CD4-positive, CD25-positive, alpha-beta regulatory T cell (primary cell): ENCODE data around the gene ZNF574. TPM values are rescaled to one million over a fixed set of nuclear protein-coding genes. Genes with fewer than 3 reads are reported as not detected.

ENCODE experiments used
- ATAC-seq, 2 donors: fragments of 150-1000 bp; cut with Tn5 transposase; one replicate each; pipeline ENCODE4 v1.10.0; 2021; ENCODE audit warnings: low read depth in 2 of 2, moderate number of reproducible peaks in 2 of 2, moderate library complexity in 1 of 2
- DNase-seq, 3 donors: peaks; one replicate each; pipeline versions ENCODE4 v3.0.0 to v3.0.0-alpha.2; 2012 to 2022; ENCODE audit warnings: mixed read lengths in 1 of 3
- H3K27ac ChIP-seq: one replicate; pipeline ENCODE4 v1.7.0; 2013; ENCODE audit warnings: mild to moderate bottlenecking, low read length; ENCODE audit not compliant: insufficient read depth, poor library complexity, severe bottlenecking
- H3K27me3 ChIP-seq: one replicate; pipeline ENCODE4 v1.7.0; 2013; ENCODE audit warnings: low read length; ENCODE audit not compliant: control insufficient read depth, insufficient read depth
- H3K36me3 ChIP-seq: one replicate; pipeline ENCODE4 v1.7.0; 2013; ENCODE audit warnings: mild to moderate bottlenecking, low read length, moderate library complexity; ENCODE audit not compliant: control insufficient read depth, insufficient read depth
- H3K4me1 ChIP-seq: 2 replicates; pipeline ENCODE4 v1.7.0; 2013; ENCODE audit warnings: mild to moderate bottlenecking, low read length; ENCODE audit not compliant: insufficient read depth, control insufficient read depth, poor library complexity, severe bottlenecking
- H3K4me3 ChIP-seq: one replicate; pipeline ENCODE4 v1.7.0; 2013; ENCODE audit warnings: low read depth, mild to moderate bottlenecking, low read length, moderate library complexity
- H3K9me3 ChIP-seq, 2 experiments: 1 replicate in 1 of 2; 2 replicates in 1 of 2; pipeline ENCODE4 v1.7.0; 2013; ENCODE audit warnings: low read length in 2 of 2, mild to moderate bottlenecking in 1 of 2, moderate library complexity in 1 of 2; ENCODE audit not compliant: control insufficient read depth in 2 of 2
- H3K27ac Mint-ChIP-seq, 3 donors: one replicate each; pipeline ENCODE4 v1.8.0; 2020 to 2022; ENCODE audit warnings: mild to moderate bottlenecking in 3 of 3, mixed read lengths in 3 of 3, moderate library complexity in 2 of 3
- H3K27me3 Mint-ChIP-seq: one replicate; pipeline ENCODE4 v1.8.0; 2022; ENCODE audit warnings: mild to moderate bottlenecking, mixed read lengths
- H3K36me3 Mint-ChIP-seq: one replicate; pipeline ENCODE4 v1.8.0; 2020; ENCODE audit warnings: mixed read lengths
- H3K4me1 Mint-ChIP-seq, 4 donors: one replicate each; pipeline ENCODE4 v1.8.0; 2020 to 2022; ENCODE audit warnings: mixed read lengths in 4 of 4, mild to moderate bottlenecking in 1 of 4
- H3K4me3 Mint-ChIP-seq, 4 donors: one replicate each; pipeline ENCODE4 v1.8.0; 2020 to 2022; ENCODE audit warnings: mild to moderate bottlenecking in 4 of 4, mixed read lengths in 4 of 4, moderate library complexity in 3 of 4
- H3K9me3 Mint-ChIP-seq, 7 donors: one replicate each; pipeline ENCODE4 v1.8.0; 2020 to 2022; ENCODE audit warnings: mixed read lengths in 7 of 7, mild to moderate bottlenecking in 3 of 7, moderate library complexity in 2 of 7
- polyA plus RNA-seq, 4 donors: library from polyadenylated mRNA; unstranded; fragments of 300-500 nt; fragmentation: Illumina TruSeq; gene quantifications; one replicate each; pipeline ENCODE4 v1.2.3, GENCODE V29; 2021
- total RNA-seq: library from RNA; stranded (reverse); gene quantifications from one replicate; pipeline ENCODE4 v1.2.3, GENCODE V29; 2022

The ZNF574 gene
- total and polyA plus RNA-seq, 5 donors from 2014 or later: 10.7 to 24.0 (median 17.8) TPM

GRCh38 chr19:42052241-42052863 lies 23.6 kb upstream of the ZNF574 start:
- Mint-ChIP-seq H3K27ac (no peak overlapping the region), H3K4me3 (no peak overlapping the region), H3K4me1 (peaks cover 0 to 11% (median 4%) of the 10 kb centered on the region in 4 donors), H3K36me3 (no peaks in the 10 kb centered on the region), H3K9me3 (peaks cover 0 to 1% (median 0%) of the 10 kb centered on the region in 7 donors), H3K27me3 (no peaks in the 10 kb centered on the region)
- Histone ChIP-seq H3K9me3 (no peaks in the 10 kb centered on the region), H3K27ac (no peak overlapping the region), H3K36me3 (no peaks in the 10 kb centered on the region), H3K4me1 (no peaks in the 10 kb centered on the region), H3K4me3 (no peak overlapping the region), H3K27me3 (no peaks in the 10 kb centered on the region)
- ATAC-seq (no peak), DNase-seq (no peak)

GRCh38 chr19:42053037-42053935 lies 22.7 kb upstream of the ZNF574 start:
- Mint-ChIP-seq H3K4me3 (no peak overlapping the region), H3K36me3 (no peaks in the 10 kb centered on the region), H3K4me1 (peaks cover 0 to 11% (median 4%) of the 10 kb centered on the region in 4 donors), H3K27me3 (no peaks in the 10 kb centered on the region), H3K9me3 (peaks cover 0 to 1% (median 0%) of the 10 kb centered on the region in 7 donors), H3K27ac (no peak overlapping the region)
- ATAC-seq: no peak
- Histone ChIP-seq H3K4me1 (no peaks in the 10 kb centered on the region), H3K27ac (no peak overlapping the region), H3K36me3 (no peaks in the 10 kb centered on the region), H3K9me3 (no peaks in the 10 kb centered on the region), H3K4me3 (no peak overlapping the region), H3K27me3 (no peaks in the 10 kb centered on the region)
- DNase-seq: no peak

GRCh38 chr19:42054205-42054604 lies 21.8 kb upstream of the ZNF574 start:
- ATAC-seq (peak in 1 of 2 donors; percentile 11), DNase-seq (no peak)
- Histone ChIP-seq H3K27me3 (no peaks in the 10 kb centered on the region), H3K27ac (no peak overlapping the region), H3K4me1 (no peaks in the 10 kb centered on the region), H3K36me3 (no peaks in the 10 kb centered on the region), H3K9me3 (no peaks in the 10 kb centered on the region), H3K4me3 (no peak overlapping the region)
- Mint-ChIP-seq H3K27ac (no peak overlapping the region), H3K4me1 (peaks cover 0 to 8% (median 2%) of the 10 kb centered on the region in 4 donors), H3K9me3 (peaks cover 0 to 1% (median 0%) of the 10 kb centered on the region in 7 donors), H3K4me3 (no peak overlapping the region), H3K27me3 (no peaks in the 10 kb centered on the region), H3K36me3 (no peaks in the 10 kb centered on the region)

DNA sequence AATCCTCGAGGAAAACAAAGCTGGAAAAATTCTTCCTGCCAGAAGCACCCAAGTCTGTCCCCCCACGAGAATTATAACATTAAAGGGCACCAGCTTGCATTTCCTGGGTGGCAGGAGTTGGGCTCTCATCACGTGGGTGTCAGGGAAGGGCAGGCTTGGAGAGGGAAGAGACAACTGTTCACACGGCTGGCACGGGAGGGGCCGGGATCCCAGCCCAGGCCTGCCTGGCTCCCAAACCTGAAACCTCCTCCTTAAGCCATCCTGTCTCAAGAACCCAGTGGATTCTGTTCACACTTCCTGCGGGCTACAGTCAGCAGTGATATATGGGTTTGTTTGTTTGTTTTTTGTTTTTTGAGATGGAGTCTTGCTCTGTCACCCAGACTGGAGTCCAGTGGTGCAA lies 18.1 kb upstream of the ZNF574 start:
- Mint-ChIP-seq H3K9me3 (peaks cover 0 to 1% (median 0%) of the 10 kb centered on the region in 7 donors), H3K27ac (no peak overlapping the region), H3K4me1 (peaks cover 0 to 4% (median 0%) of the 10 kb centered on the region in 4 donors), H3K27me3 (no peaks in the 10 kb centered on the region), H3K4me3 (no peak overlapping the region), H3K36me3 (no peaks in the 10 kb centered on the region)
- Histone ChIP-seq H3K36me3 (no peaks in the 10 kb centered on the region), H3K27ac (no peak overlapping the region), H3K4me3 (no peak overlapping the region), H3K27me3 (no peaks in the 10 kb centered on the region), H3K9me3 (no peaks in the 10 kb centered on the region), H3K4me1 (no peaks in the 10 kb centered on the region)
- ATAC-seq (no peak), DNase-seq (no peak)

DNA sequence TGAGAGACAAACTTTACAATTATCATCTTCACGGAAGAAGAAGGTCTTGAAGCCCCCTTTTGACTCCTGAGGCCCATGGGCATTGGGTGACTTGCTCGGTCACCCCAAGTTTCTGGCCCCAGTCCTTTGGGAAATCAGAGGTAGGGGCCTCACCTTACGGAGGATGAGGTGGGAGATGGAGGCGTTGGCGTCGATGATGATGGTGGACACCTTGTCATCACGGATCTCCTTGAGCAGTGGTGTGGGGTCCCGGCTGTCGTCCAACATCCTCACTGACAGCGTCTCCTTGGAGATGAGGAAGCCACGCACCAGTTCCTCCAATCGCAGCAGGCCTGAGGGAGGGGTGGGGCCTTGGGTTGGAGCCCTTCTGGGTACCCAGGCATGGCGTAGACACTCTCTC lies 16.8 kb upstream of the ZNF574 start:
- H3K9me3 Mint-ChIP-seq: peaks cover 0 to 1% (median 0%) of the 10 kb centered on the region in 7 donors
- ATAC-seq (no peak), DNase-seq (no peak)
- no peaks in the 10 kb centered on the region for H3K27me3 Mint-ChIP-seq
- H3K27ac Mint-ChIP-seq: no peak overlapping the region
- H3K4me1 Mint-ChIP-seq: peaks cover 0 to 4% (median 0%) of the 10 kb centered on the region in 4 donors
- H3K4me1 ChIP-seq: no peaks in the 10 kb centered on the region
- no peak overlapping the region for H3K27ac ChIP-seq
- no peaks in the 10 kb centered on the region for H3K36me3 ChIP-seq
- no peaks in the 10 kb centered on the region for H3K9me3 ChIP-seq
- no peak overlapping the region for H3K4me3 Mint-ChIP-seq
- no peaks in the 10 kb centered on the region for H3K27me3 ChIP-seq
- H3K4me3 ChIP-seq: no peak overlapping the region
- H3K36me3 Mint-ChIP-seq: no peaks in the 10 kb centered on the region

GRCh38 chr19:42060117-42060516 lies 15.8 kb upstream of the ZNF574 start:
- no peak overlapping the region for H3K27ac ChIP-seq
- H3K36me3 Mint-ChIP-seq: no peaks in the 10 kb centered on the region
- peak overlapping the region in 2 of 3 donors; percentile 53 to 72 for H3K27ac Mint-ChIP-seq
- H3K27me3 ChIP-seq: no peaks in the 10 kb centered on the region
- no peaks in the 10 kb centered on the region for H3K36me3 ChIP-seq
- no peaks in the 10 kb centered on the region for H3K4me1 ChIP-seq
- no peaks in the 10 kb centered on the region for H3K27me3 Mint-ChIP-seq
- DNase-seq (no peak), ATAC-seq (no peak)
- H3K9me3 Mint-ChIP-seq: peaks cover 0 to 1% (median 0%) of the 10 kb centered on the region in 7 donors
- no peak overlapping the region for H3K4me3 ChIP-seq
- peaks cover 0 to 4% (median 0%) of the 10 kb centered on the region in 4 donors for H3K4me1 Mint-ChIP-seq
- no peaks in the 10 kb centered on the region for H3K9me3 ChIP-seq
- H3K4me3 Mint-ChIP-seq: no peak overlapping the region

DNA sequence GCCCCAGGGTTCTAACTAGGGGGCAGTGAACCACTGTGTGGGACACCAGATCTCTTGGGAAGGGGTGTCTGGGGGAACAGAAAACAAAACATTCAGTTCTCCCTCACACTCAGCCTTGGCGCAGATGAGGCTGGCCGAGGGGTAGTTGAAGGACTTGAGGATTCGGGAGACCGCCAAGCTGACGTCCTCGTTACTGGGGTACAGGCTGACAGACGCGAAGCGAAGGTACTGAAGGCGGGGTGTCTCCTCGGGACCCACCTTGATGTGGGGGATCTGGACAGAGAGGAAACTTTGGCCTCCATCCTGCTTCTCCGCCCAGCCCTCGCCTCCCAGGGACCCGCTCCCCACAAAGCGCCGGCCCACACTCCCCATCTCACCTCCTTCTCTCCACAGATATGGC lies 13.6 kb upstream of the ZNF574 start:
- H3K36me3 ChIP-seq: no peaks in the 10 kb centered on the region
- DNase-seq (no peak), ATAC-seq (no peak)
- H3K27me3 ChIP-seq: no peaks in the 10 kb centered on the region
- H3K9me3 Mint-ChIP-seq: no peaks in the 10 kb centered on the region
- no peak overlapping the region for H3K4me3 ChIP-seq
- H3K36me3 Mint-ChIP-seq: no peaks in the 10 kb centered on the region
- no peaks in the 10 kb centered on the region for H3K9me3 ChIP-seq
- H3K27me3 Mint-ChIP-seq: no peaks in the 10 kb centered on the region
- H3K4me3 Mint-ChIP-seq: no peak overlapping the region
- peaks cover 0 to 4% (median 0%) of the 10 kb centered on the region in 4 donors for H3K4me1 Mint-ChIP-seq
- H3K27ac ChIP-seq: no peak overlapping the region
- H3K4me1 ChIP-seq: no peaks in the 10 kb centered on the region
- no peak overlapping the region for H3K27ac Mint-ChIP-seq
